ENCODE results near the gene IQGAP2.
"Not testable (repeated sequence)": the region's sequence is repeated elsewhere in the genome, so short reads cannot be mapped to it uniquely, and the experiment has no call there.

IQGAP2 gene

GRCh38 chr5:76422227-76422626 is 19.1 kb downstream of the IQGAP2 start:
- DNase-seq: no peak

- DNase-seq: no peak
These were observed 19.7 kb downstream of the IQGAP2 start for GRCh38 chr5:76422742-76423141.

- no peak for DNase-seq
These were observed 22.1 kb downstream of the IQGAP2 start for GRCh38 chr5:76425146-76425545.

GRCh38 chr5:76425928-76426804 is 23.1 kb downstream of the IQGAP2 start:
- no peak for DNase-seq

GRCh38 chr5:76427206-76428140 is 24.4 kb downstream of the IQGAP2 start:
- no peak for DNase-seq

- not testable (repeated sequence) for DNase-seq
These were observed 25.5 kb downstream of the IQGAP2 start for GRCh38 chr5:76428550-76428949.

- no peak for DNase-seq
These were observed 30.2 kb downstream of the IQGAP2 start for GRCh38 chr5:76433261-76433660.

- not testable (repeated sequence) for DNase-seq
These were observed 34.4 kb downstream of the IQGAP2 start for GRCh38 chr5:76437507-76437906.

- DNase-seq: no peak
These were observed 34.9 kb downstream of the IQGAP2 start for GRCh38 chr5:76438025-76438424.

- DNase-seq: no peak
These were observed 36.1 kb downstream of the IQGAP2 start for GRCh38 chr5:76439201-76439600.

- no peak for DNase-seq
These were observed 36.8 kb downstream of the IQGAP2 start for GRCh38 chr5:76439929-76440328.

- no peak for DNase-seq
These were observed 38.0 kb downstream of the IQGAP2 start for GRCh38 chr5:76441101-76441500.

- no peak for DNase-seq
These were observed 39.0 kb downstream of the IQGAP2 start for GRCh38 chr5:76441890-76442673.

- DNase-seq: no peak
These were observed 40.1 kb downstream of the IQGAP2 start for GRCh38 chr5:76443066-76443800.

GRCh38 chr5:76445063-76445462 is 42.0 kb downstream of the IQGAP2 start:
- DNase-seq: no peak

- no peak for DNase-seq
These were observed 42.7 kb downstream of the IQGAP2 start for GRCh38 chr5:76445830-76446229.

GRCh38 chr5:76446776-76447175 is 43.7 kb downstream of the IQGAP2 start:
- DNase-seq: no peak

GRCh38 chr5:76449606-76450005 is 46.5 kb downstream of the IQGAP2 start:
- DNase-seq: no peak

GRCh38 chr5:76450054-76450453 is 47.0 kb downstream of the IQGAP2 start:
- no peak for DNase-seq

GRCh38 chr5:76451031-76451701 is 48.1 kb downstream of the IQGAP2 start:
- no peak for DNase-seq

- no peak for DNase-seq
These were observed 52.5 kb downstream of the IQGAP2 start for GRCh38 chr5:76455531-76456133.
